ENCODE data around the gene CYP2A7. TPM values are rescaled to one million over a fixed set of nuclear protein-coding genes. Genes with fewer than 3 reads are reported as not detected.
"Not testable (repeated sequence)": the region's sequence is repeated elsewhere in the genome, so short reads cannot be mapped to it uniquely, and the experiment has no call there.

Gene CYP2A7, protein sequence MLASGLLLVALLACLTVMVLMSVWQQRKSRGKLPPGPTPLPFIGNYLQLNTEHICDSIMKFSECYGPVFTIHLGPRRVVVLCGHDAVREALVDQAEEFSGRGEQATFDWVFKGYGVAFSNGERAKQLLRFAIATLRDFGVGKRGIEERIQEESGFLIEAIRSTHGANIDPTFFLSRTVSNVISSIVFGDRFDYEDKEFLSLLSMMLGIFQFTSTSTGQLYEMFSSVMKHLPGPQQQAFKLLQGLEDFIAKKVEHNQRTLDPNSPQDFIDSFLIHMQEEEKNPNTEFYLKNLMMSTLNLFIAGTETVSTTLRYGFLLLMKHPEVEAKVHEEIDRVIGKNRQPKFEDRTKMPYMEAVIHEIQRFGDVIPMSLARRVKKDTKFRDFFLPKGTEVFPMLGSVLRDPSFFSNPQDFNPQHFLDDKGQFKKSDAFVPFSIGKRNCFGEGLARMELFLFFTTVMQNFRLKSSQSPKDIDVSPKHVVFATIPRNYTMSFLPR
- total RNA-seq: not detected in 2 replicates
- not detected in 2 replicates for polyA plus RNA-seq

DNA sequence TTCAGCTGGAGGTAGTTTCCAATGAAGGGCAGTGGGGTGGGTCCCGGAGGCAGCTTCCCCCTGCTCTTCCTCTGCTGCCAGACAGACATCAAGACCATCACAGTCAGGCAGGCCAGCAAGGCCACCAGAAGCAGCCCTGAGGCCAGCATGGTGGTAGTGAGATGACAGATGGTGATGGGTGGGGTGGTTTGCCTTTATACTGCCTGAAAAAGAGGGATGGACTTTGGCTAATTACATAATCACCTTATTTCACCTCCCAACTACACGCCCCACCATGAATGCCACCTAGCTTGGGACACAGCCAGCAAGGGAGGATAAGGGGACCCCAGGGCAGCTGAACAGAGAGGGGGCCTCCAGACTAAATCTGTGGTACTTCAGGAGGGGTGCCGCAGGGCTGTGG lies at the start of gene CYP2A7:
Gene CYP2A7 (minus strand): TSS at position 170 of the 400 bp plus-strand sequence. CDS start 21 bp downstream, at position 149.
- not testable (repeated sequence) for H3K36me3 ChIP-seq; H3K27me3 ChIP-seq; H3K9me3 ChIP-seq (ENCODE audit: low read depth); DNase-seq (ENCODE audit: low read depth in 1 of 2, low spot score in 1 of 2); H3K4me1 ChIP-seq (ENCODE audit: low read depth); H3K27ac ChIP-seq; H3K4me3 ChIP-seq

DNA sequence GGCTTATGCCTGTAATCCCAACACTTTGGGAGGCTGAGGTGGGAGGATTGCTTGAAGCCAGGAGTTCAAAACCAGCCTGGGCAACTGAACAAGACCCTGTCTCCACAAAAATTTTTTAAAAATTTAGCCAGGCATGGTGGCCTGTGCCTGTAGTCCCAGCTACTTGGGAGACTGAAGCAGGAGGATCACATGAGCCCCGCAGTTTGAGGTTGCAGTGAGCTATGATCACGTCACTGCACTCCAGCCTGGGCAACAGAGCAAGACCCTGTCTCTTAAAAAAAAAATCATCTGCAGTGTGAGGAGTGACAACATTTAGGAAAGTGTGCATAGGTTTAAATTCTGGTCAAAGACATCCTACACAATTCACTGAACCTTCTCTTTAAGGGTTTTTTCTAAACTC lies 48.8 kb upstream of the CYP2A7 start:
- H3K4me3 ChIP-seq; H3K4me1 ChIP-seq (ENCODE audit: low read depth); H3K27me3 ChIP-seq; H3K9me3 ChIP-seq (ENCODE audit: low read depth); DNase-seq (ENCODE audit: low read depth in 1 of 2, low spot score in 1 of 2); H3K27ac ChIP-seq; H3K36me3 ChIP-seq: not testable (repeated sequence)

DNA sequence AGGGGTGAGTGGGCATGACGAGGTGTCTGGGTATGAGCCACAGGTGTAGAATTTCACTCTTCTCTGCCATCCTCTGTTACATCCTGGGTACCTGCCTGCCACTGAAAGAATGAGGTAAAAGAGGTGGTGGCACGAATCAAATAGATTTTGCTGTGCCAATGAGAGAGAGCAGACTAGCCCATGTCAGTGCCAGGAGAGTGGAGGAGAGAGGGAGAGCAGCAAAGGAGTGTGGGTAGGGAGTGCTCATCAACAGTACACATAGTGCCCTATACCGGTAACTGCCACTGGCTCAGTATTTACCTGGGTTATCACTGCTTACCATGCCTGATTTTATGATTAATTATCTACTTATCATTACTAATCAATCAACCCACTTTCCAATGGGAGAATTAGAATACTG lies 47.9 kb upstream of the CYP2A7 start:
- H3K4me1 ChIP-seq (ENCODE audit: low read depth); H3K9me3 ChIP-seq (ENCODE audit: low read depth); H3K27me3 ChIP-seq; DNase-seq (ENCODE audit: low read depth in 1 of 2, low spot score in 1 of 2); H3K27ac ChIP-seq; H3K36me3 ChIP-seq; H3K4me3 ChIP-seq: not testable (repeated sequence)

GRCh38 chr19:40928850-40929249 lies 46.8 kb upstream of the CYP2A7 start:
- H3K27ac ChIP-seq: no peak overlapping the region
- H3K27me3 ChIP-seq: no peaks in the 10 kb centered on the region
- TF ChIP-seq, protein P1, sequence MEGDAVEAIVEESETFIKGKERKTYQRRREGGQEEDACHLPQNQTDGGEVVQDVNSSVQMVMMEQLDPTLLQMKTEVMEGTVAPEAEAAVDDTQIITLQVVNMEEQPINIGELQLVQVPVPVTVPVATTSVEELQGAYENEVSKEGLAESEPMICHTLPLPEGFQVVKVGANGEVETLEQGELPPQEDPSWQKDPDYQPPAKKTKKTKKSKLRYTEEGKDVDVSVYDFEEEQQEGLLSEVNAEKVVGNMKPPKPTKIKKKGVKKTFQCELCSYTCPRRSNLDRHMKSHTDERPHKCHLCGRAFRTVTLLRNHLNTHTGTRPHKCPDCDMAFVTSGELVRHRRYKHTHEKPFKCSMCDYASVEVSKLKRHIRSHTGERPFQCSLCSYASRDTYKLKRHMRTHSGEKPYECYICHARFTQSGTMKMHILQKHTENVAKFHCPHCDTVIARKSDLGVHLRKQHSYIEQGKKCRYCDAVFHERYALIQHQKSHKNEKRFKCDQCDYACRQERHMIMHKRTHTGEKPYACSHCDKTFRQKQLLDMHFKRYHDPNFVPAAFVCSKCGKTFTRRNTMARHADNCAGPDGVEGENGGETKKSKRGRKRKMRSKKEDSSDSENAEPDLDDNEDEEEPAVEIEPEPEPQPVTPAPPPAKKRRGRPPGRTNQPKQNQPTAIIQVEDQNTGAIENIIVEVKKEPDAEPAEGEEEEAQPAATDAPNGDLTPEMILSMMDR (IDR thresholded peaks at IDR 0.05; ENCODE audit: low read depth, low read length): no peak
- no peaks in the 10 kb centered on the region for H3K36me3 ChIP-seq
- peak in 1 of 2 donors; percentile 44 for DNase-seq (ENCODE audit: low read depth in 1 of 2, low spot score in 1 of 2)
- no peak overlapping the region for H3K4me3 ChIP-seq
- no peaks in the 10 kb centered on the region for H3K9me3 ChIP-seq (ENCODE audit: low read depth)
- H3K4me1 ChIP-seq (ENCODE audit: low read depth): peaks cover 8% of the 10 kb centered on the region

DNA sequence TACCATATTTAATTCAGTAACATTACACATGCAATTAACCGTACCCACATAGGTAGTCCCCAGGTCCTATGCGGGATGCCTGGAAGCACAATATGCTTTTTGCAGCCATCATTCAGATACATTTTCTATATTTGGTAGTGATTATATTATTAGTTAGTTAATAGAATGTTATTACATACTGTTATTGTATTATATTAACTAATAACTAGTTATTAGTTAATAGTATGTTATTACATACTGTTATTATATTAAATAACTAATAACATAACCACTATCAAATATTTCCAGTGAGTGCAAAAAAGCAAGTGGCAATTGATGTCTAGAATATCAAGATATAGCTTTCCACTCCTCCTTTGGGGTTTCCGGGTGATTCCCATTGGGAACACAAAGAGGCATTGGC lies 45.5 kb upstream of the CYP2A7 start:
- Histone ChIP-seq H3K36me3 (no peaks in the 10 kb centered on the region), H3K27me3 (no peaks in the 10 kb centered on the region), H3K4me1 (ENCODE audit: low read depth) (peaks cover 12% of the 10 kb centered on the region), H3K4me3 (no peak overlapping the region), H3K9me3 (ENCODE audit: low read depth) (no peaks in the 10 kb centered on the region), H3K27ac (no peak overlapping the region)
- TF ChIP-seq, protein P1 (IDR thresholded peaks at IDR 0.05; ENCODE audit: low read depth, low read length): no peak
- DNase-seq (ENCODE audit: low read depth in 1 of 2, low spot score in 1 of 2): no peak

- H3K4me3 ChIP-seq, H3K36me3 ChIP-seq: not testable (repeated sequence)
Observed at GRCh38 chr19:40926276-40926675, 44.2 kb upstream of the CYP2A7 start.

GRCh38 chr19:40923934-40924391 lies 41.9 kb upstream of the CYP2A7 start:
- Histone ChIP-seq H3K36me3 (no peaks in the 10 kb centered on the region), H3K9me3 (ENCODE audit: low read depth) (no peaks in the 10 kb centered on the region), H3K27ac (peak overlapping the region; percentile 64), H3K4me1 (ENCODE audit: low read depth) (peaks cover 25% of the 10 kb centered on the region), H3K4me3 (no peak overlapping the region), H3K27me3 (no peaks in the 10 kb centered on the region)
- no peak for DNase-seq (ENCODE audit: low read depth in 1 of 2, low spot score in 1 of 2)
- TF ChIP-seq, protein P1 (IDR thresholded peaks at IDR 0.05; ENCODE audit: low read depth, low read length): no peak

More at GRCh38 chr19:40926276-40926675, 44.2 kb upstream of the CYP2A7 start:
- H3K4me1 ChIP-seq (ENCODE audit: low read depth): peaks cover 25% of the 10 kb centered on the region
- H3K9me3 ChIP-seq (ENCODE audit: low read depth); H3K27ac ChIP-seq; H3K27me3 ChIP-seq; DNase-seq (ENCODE audit: low read depth in 1 of 2, low spot score in 1 of 2): not testable (repeated sequence)

DNA sequence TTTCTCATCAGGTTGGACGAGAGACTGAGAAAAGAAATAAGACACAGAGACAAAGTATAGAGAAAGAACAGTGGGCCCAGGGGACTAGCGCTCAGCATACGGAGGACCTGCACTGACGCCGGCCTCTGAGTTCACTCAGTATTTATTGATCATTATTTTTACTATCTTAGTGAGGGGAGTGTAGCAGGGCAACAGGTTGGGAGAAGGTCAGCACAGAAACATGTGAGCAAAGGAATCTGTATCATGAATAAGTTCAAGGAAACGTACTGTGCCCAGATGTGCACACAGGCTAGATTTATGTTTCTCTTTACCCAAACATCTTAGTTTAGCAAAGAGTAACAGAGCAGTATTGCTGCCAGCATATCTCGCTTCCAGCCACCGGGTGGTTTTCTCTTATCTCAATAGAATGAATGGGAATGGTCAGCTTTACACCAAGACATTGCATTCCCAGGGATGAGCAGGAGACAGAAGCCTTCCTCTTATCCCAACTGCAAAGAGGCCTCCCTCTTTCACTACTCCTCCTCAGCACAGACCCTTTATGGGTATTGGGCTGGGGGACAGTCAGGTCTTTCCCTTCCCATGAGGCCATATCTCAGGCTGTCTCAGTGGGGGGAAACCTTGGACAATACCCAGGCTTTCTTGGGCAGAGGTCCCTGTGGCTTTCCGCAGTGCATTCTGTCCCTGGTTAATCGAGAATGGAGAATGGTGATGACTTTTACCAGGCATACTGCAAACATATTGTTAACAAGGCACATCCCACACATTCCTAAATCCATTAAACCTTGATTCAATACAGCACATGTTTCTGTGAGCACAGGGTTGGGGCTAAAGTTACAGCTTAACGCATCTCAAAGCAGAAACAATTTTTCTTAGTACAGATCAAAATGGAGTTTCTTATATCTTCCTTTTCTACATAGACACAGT lies 40.5 kb upstream of the CYP2A7 start:
- peak overlapping the region; percentile 78 for H3K27ac ChIP-seq
- H3K4me3 ChIP-seq: not testable (repeated sequence)

More for the DNA sequence above, 40.5 kb upstream of the CYP2A7 start:
- H3K36me3 ChIP-seq; H3K9me3 ChIP-seq (ENCODE audit: low read depth); H3K27me3 ChIP-seq: not testable (repeated sequence)
- H3K4me1 ChIP-seq (ENCODE audit: low read depth): peaks cover 20% of the 10 kb centered on the region
- DNase-seq (ENCODE audit: low read depth in 1 of 2, low spot score in 1 of 2): peak; percentile 32 to 67
